GM19193 (cell line): ENCODE measurements around the gene TCP11.

Experiments
- POLR2A ChIP-seq: IDR thresholded peaks from 4 replicates; pipeline ENCODE4 v1.6.1; 2011; ENCODE audit not compliant: insufficient read depth, insufficient read length; ENCODE audit errors: extremely low read depth

Gene TCP11

DNA sequence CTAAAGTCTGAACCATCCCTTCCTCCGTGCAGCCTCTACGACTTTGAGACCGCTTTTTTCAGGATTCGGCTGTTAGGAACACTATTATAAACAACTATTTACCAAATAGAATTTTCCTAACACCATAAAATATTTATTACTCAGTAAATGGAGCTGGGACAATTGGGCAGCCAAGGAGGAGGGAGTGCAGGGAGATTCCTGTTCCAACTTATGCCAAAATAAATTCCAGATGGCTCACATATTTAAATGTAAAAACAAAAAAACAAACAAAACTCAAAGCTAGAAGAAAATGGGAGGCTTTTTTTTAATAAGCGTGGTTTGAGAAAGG, 48.1 kb downstream of the TCP11 start:
- TF ChIP-seq POLR2A = no peak

DNA sequence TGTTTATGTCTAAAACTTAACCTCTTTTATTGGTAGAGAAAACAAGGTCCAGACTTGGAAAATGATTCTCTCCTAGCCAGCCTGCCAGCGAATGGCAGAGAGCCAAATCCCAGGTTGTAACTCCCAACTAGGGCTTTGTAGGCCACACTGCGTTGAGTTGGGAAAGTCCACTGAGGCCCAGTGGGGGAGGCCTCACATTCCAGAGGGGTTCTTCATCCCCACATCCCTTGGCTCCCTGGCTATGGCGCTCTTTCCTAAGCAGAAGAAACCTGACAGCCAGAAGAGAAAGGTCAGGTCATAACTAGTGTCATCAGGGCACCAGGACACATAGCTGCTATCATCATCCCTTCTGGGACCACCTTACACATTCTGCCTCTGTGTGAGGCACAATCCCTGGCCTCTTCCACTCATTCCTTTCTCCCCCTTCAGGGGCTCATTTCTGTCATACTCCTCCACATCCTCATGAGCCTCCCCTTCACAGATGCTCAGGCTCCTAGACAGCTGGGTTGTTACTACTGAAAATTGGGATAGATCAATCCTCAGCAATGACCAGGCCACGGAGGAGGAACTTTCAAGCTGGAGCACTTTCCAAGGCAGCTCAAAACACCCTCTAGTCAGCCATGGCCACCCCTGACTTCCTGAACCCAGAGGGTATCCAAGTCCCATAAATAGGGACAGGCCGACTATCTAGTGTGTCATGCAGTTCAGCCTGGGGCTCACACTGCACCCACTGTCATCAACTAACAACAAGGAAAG, 48.6 kb downstream of the TCP11 start:
- no peak for TF ChIP-seq POLR2A

DNA sequence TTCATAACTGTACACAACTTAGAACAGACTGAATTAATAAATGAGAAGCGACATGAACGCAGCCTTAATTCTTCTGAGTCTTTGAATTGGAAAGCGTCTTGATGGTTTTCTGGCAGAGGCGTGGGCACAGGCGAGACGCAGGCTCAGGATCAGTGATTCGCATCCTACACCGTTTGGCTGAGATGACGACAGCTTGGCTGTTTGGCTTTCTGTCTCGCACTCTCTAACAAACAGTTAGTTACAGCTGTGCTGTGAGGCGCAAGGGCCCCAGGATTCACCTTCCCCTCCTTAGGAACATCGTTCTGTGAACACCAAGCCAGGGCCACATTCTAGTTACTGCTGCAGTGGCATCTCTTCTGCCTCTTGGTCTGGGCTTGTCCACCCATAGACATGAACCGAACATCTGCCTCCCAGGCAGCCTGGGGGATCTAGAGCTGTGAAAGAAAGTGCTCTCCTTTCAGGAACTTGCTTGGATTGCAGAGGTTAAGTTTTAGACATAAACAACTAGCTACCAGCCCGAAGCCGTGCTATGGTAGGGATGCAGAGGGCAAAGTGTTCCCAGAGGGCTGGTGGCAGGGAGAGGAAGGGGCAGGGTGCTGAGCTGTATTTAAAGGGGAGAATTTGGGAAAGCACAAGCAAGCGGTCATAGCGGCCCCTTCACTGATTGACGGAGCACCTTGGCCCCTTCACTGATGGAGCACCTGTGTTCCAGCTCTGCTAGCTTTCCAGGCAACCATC, 49.6 kb downstream of the TCP11 start:
- no peak for TF ChIP-seq POLR2A

DNA sequence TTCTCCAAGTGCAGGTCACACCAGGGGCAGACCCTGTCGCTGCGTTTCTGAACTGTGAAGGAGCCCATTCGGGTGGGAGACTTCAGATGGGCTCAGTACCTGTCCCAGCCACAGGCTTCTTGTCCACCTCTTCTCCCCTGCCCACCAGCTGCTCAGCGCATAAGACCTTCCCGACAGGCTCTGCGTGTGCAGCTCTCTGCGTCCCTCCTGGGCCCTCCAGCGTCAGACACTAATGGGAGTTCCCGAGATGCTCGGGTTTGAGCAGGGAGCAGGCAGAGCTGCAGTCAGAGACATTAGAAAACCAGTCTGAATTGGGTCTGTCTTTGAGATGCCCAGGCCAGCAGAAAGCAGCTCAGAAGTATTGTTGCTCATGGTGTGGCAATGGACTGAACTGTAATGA, 50.4 kb downstream of the TCP11 start:
- no peak for TF ChIP-seq POLR2A

DNA sequence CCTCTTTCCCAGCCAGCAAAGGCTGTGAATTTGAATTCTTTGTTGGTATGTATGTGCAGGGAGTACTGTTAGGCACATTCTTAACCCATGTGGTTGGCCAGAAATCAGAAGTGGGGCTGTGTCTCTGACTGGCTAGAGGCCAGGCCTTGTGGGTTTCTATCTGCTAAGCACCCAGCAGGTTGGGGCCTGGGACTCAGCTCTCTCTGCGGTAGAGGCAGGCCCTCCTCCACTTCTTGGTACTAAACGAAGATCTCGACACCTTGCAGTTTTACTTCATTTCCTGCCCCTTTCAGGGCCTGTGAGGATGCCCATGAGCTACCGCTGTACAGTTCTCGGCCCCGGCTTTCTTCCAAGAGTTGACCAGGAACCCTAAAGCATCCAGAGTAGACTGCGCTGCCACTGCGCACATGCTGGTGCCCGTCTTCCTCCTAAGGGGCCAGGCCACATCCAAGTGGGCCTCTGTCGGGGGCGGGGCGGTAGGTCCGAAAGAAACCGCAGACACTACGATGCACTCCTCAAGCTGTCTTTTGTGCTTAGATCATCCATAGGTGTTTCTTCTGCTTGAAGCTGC, 51.1 kb downstream of the TCP11 start:
- TF ChIP-seq POLR2A = no peak

DNA sequence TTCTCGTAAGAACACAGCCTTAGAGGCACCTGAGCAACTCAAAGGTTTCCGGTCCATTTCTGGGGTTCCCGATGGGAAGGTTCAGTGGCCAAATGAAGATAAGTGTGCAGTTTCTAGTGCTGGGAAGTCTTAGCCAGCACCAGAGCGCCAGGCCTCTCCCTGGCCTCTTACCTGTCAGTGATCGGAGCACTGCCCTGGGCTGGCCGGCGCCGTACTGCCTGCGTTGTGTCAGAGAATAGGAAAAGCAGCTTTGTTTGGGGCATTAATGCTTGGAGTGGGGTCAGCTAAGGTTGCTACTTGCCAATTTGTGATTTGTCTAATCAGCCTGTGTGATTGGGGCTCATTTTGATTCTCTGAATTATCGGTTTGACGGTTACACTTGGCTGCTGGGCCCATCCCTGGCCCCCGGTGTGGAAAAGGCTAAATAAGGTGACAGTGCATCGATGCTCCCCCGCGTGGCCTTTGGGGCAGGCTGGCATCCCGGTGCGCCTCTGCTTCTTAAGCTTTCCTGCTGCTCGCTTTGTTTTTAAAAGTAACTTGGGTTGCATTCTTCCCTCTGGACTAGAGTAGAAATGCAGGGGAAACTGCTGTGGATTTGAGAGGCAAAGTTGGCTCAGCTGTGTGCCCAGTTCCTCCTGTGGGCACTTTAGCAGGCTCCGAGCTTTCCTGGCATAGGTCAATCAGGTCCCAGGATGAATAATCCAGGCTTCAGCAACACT, 51.8 kb downstream of the TCP11 start:
- no peak for TF ChIP-seq POLR2A

DNA sequence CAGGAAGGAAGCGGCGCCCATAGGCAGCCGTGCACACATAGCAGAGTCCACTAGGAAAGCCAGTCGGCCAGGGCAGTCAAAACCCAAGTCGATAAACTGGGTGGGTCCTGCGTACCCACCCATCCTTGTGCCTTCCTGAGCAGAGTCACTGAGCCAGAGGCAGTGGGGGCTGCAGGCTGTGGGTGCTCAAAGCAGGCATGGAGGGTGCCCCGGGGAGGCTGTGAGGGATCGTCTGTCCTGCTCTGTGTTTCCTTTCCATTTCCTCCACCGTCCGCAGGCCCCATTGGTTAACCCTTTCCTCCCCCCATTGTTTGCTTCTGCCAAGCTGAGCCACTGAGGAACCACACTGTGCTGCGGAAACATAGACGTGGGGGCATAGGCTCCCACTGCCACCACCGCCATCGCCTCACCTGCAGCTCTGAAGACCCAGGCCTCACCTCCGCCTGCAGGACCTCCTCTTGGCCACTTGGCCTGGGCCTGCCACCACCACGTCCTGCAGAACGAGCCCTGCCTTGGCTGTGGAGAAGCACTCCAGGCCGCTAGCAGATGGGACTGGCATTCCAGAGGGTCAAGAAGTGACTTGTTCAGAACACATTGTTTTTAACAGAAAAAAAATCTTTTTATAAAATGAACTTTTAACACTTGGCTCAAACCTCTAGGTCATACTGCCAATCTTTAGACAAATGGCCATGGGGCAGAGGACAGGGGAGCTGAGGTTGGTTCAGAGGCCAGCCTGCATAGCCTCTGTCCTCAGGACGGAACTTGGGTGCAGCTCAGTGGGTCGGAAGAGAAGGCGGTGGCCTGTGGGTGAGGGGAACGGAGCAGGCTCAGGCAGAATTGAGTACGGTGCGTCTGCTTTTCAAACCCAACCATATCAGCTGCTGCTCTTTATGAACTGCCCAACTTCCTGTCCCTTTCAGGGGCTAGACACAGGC, 52.6 kb downstream of the TCP11 start:
- no peak for TF ChIP-seq POLR2A

DNA sequence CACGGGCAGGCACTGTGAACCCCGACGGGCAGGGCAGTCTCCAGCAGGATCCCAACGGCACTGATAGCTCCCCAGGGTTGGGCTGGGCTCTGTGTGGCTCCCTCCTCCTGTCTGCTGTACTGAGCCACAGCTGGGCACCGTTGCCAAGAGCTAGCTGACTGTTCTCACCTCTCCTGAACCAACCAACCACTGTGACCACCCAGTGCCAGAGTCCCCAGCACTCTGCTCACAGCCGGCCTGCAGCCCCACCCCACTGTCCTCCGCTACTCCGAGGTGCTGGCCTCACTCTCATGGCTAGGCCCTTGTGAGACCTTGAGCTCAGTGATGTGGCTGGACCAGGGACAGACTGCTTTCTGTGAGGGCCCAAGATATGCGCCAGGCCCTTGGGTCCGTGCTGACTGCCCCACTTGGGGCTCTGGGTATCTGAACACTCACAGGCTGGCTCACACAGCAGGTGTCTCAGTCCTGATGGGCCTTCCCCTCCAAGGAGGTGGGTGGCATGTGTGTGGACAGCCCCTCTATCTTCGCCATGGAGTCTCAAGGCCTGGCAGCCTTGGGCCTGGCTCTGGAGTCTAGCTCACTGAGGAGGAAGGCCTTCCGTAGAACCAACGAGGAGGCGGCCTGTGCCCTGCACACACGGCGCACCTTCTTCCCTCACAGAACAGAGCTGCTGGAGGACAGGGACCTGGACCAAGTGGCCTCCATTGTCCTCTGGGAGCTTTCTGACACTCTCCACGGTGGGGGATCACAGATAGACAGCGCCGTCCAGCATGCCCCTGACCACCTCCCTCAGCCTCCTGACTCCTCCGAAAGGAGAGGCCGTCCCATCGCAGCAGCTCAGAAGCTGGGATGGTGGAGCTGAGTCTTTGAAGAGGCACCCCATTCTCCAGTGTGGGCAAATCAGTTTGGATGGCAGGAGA, 53.5 kb downstream of the TCP11 start:
- TF ChIP-seq POLR2A = no peak

DNA sequence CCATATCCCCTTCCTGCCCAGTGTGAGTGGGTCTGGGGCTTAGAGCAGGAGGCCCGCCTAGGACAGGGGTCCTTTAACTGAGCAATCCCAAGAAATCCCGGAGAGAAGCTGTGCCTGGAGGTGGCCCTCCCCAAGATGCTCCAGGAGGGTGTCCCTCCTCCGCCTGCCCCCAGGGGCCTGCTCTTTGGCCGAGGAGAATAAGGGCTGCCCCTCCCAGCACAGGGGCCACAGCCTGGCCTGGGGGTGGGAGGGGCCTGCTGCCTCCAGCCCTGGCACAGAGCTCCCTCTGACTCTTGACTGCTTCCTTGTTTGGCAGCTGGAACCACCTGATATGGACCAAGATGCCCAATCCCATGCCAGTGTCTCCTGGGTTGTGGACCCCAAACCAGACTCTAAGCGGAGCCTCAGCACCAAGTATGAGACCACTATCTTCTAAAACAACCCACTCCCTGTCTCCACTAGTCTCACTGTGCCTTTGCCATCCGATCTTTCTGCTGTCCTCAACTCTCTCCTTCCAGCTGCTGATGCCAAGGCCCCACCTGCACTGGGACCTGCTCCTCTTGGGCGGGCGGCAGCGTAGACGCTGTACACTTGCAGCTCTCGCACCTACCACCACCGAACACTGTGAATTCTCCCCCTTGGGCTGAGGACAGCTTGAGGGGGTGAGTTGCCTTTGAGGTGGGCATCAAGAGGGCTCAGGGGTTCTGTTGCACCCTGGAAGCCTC, 54.3 kb downstream of the TCP11 start:
- TF ChIP-seq POLR2A = no peak

DNA sequence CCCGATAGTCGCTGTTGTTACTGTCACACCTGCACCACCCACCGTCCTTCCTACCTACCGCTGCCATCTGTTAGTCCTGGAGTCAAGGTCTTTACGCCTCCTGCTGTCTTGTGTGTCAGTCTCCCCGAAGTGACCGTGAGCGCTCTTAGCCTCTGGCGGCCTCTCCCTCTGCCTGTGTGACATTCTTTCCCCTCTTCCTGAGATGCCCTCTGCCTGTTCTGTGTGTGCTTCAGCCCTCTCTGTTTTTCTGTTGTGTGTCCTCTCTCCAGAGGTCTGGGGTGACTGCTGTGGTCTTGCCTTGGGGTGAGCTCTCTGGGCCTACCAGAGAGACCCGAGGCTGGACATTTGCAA, 54.9 kb downstream of the TCP11 start:
- TF ChIP-seq POLR2A = no peak

DNA sequence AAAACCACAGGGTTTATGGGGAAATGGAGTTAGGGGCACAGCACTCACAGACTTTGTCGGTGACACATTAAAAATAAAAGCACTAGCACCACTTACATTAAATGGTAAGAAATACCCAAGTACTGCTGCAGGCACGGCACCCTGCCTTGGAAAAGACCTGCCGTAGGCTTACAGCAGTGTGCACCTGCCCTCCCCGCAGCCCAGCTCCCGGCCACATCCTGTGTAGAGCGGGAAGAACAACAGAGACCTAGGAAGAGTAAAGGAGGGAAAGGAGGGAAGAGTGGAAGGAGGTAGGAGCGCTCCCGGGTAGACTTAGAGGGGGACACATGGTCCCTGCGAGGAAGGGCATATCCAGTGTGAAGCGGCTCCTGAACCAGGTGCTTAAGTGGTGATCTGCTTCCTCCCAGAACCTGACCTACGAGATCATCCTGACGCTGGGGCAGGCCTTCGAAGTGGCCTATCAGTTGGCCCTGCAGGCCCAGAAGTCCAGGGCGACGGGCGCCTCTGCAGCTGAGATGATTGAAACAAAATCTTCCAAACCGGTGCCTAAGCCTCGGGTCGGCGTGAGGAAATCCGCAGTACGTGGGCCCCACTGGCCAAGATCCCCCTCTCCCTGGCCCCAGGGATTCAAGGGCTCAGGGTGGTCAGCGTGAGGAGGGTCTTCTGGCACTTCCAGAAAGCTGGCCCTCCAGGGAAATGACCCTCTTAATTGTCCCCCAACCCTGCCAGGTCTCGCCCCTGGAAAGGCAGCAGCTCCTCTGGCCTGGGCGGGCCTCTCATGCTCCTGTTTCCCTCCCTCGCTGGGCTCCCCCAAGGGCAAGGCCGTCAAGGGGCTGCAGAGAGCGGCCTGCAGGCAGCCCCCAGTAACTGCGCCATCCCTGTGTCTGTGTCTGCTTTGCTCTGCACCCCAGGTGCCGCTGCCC, 55.5 kb downstream of the TCP11 start:
- TF ChIP-seq POLR2A = no peak
